Stomach (tissue), 4 donors: Measurements from ENCODE around the gene ADORA2B.

Source experiments
- POLR2A ChIP-seq, 4 donors: fragments of 450-650 bp; IDR thresholded peaks; one replicate each; pipeline ENCODE4 v1.6.1; 2016; ENCODE audit warnings: antibody characterized with exemption in 4 of 4, control low read depth in 2 of 4, mild to moderate bottlenecking in 1 of 4, moderate library complexity in 1 of 4
- POLR2AphosphoS5 ChIP-seq, 3 donors: sonication (generic); formaldehyde crosslinking; IDR thresholded peaks; one replicate each; pipeline ENCODE4 v1.6.1; 2016; ENCODE audit warnings: antibody characterized with exemption in 3 of 3
- TF ChIP-seq, protein P1 (sequence below), 7 experiments: fragments of 450-650 bp in 4 of 7; fragments of 200-600 bp in 3 of 7; sonication (generic) in 3 of 7; IDR thresholded peaks; one replicate each; pipeline ENCODE4 v1.5.1; 2016 to 2019; ENCODE audit warnings: antibody characterized with exemption in 7 of 7, control low read depth in 2 of 7, mild to moderate bottlenecking in 1 of 7

GRCh38 chr17:15999141-15999973, 54.4 kb downstream of the ADORA2B start, which contains the start of the genes TTC19 and ZSWIM7:
- peak in 2 of 4 donors; percentile 68 to 76 for TF ChIP-seq POLR2A (IDR thresholded peaks at IDR 0.05)
- TF ChIP-seq, protein P1, sequence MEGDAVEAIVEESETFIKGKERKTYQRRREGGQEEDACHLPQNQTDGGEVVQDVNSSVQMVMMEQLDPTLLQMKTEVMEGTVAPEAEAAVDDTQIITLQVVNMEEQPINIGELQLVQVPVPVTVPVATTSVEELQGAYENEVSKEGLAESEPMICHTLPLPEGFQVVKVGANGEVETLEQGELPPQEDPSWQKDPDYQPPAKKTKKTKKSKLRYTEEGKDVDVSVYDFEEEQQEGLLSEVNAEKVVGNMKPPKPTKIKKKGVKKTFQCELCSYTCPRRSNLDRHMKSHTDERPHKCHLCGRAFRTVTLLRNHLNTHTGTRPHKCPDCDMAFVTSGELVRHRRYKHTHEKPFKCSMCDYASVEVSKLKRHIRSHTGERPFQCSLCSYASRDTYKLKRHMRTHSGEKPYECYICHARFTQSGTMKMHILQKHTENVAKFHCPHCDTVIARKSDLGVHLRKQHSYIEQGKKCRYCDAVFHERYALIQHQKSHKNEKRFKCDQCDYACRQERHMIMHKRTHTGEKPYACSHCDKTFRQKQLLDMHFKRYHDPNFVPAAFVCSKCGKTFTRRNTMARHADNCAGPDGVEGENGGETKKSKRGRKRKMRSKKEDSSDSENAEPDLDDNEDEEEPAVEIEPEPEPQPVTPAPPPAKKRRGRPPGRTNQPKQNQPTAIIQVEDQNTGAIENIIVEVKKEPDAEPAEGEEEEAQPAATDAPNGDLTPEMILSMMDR (IDR thresholded peaks at IDR 0.05) = peak in 1 of 7 experiments; percentile 37
- peak; percentile 99 to 100 (median 99) for TF ChIP-seq POLR2AphosphoS5 (IDR thresholded peaks at IDR 0.05)
